Measurements from ENCODE around the gene CTNNA3. TPM values are rescaled to one million over a fixed set of nuclear protein-coding genes. Genes with fewer than 3 reads are reported as not detected.

The CTNNA3 gene
- total and polyA plus RNA-seq, 2 of the 4 experiments (the other 2 are of a cell fraction) = 0.19 to 0.90 TPM

DNA sequence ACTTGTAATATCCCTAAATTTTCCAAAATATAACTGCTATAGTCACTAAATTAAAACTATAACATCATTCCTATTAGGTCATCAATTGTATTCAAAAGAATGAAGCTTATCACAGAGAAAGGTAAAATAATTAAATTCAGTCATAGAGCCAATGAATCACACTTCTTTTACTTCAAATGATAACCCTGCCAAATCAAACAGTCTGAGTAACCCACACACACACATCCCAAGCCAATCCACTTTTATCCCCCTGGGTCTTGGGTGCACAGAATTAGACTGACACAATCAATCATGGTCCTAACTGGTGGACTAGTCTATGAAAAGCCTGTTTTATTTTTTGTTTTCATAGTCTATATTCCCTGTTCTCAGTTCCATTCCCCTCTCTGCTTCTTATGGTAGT is 25.6 kb downstream of the CTNNA3 start:
- Histone ChIP-seq H3K27me3 (ENCODE audit: control insufficient read depth, insufficient read depth, low read length) (no peaks in the 10 kb centered on the region), H2AK9ac (replicated peaks; ENCODE audit: low read depth, low read length, poor library complexity) (no peak overlapping the region), H3K9ac (ENCODE audit: low read depth, low read length) (no peak overlapping the region), H3K56ac (ENCODE audit: extremely low read depth, insufficient read depth, low read length) (no peak overlapping the region), H4K5ac (ENCODE audit: low read depth, low read length) (no peak overlapping the region), H3K14ac (replicated peaks; ENCODE audit: low read depth, low read length) (no peak overlapping the region), H3K9me3 (ENCODE audit: control insufficient read depth, insufficient read depth, low read length) (no peaks in the 10 kb centered on the region), H3K4ac (ENCODE audit: low read depth, low read length) (no peak overlapping the region), H3K9me1 (ENCODE audit: insufficient read depth, low read length) (no peaks in the 10 kb centered on the region), H4K8ac (ENCODE audit: low read depth in 2 of 2, low read length in 2 of 2) (no peak overlapping the region), H2BK5ac (ENCODE audit: low read depth, low read length, poor library complexity, severe bottlenecking) (no peak overlapping the region), H3K18ac (ENCODE audit: low read depth, low read length) (no peak overlapping the region), H3K36me3 (ENCODE audit: control insufficient read depth, insufficient read depth, low read length) (no peaks in the 10 kb centered on the region), H2AFZ (replicated peaks; ENCODE audit: low read length, poor library complexity) (no peak overlapping the region), H4K20me1 (ENCODE audit: insufficient read depth, low read length) (no peaks in the 10 kb centered on the region), H4K91ac (ENCODE audit: insufficient read depth, low read depth, low read length) (no peak overlapping the region), H3K23ac (ENCODE audit: low read depth, low read length) (no peak overlapping the region), H3K79me1 (ENCODE audit: low read depth in 1 of 2, low read length in 2 of 2) (no peaks in the 10 kb centered on the region), H3K4me3 (ENCODE audit: insufficient read depth, low read depth, low read length) (no peak overlapping the region), H3K27ac (ENCODE audit: insufficient read depth, low read length) (no peak overlapping the region), H2AK5ac (ENCODE audit: low read depth, low read length) (no peak overlapping the region), H2BK15ac (ENCODE audit: low read depth, low read length) (no peak overlapping the region), H3K4me1 (ENCODE audit: control insufficient read depth, insufficient read depth, low read length) (no peaks in the 10 kb centered on the region), H2BK20ac (ENCODE audit: low read depth, low read length) (no peak overlapping the region), H2BK120ac (ENCODE audit: low read depth, low read length) (no peak overlapping the region), H3K4me2 (ENCODE audit: low read depth, low read length) (no peak overlapping the region)
- ChIA-PET POLR2A (ENCODE audit: unreplicated experiment) (no interaction called here), CTCF (no interaction called here)
- ATAC-seq (ENCODE audit: low read depth) (no peak), DNase-seq (peak; percentile 16)
- TF ChIP-seq MAFK (IDR thresholded peaks at IDR 0.05; ENCODE audit: low read depth, low read length) (no peak), MXI1 (IDR thresholded peaks at IDR 0.05; ENCODE audit: borderline replicate concordance, low read depth, low read length) (no peak), BHLHE40 (IDR thresholded peaks at IDR 0.05; ENCODE audit: low read depth, low read length) (no peak), RFX5 (IDR thresholded peaks at IDR 0.05; ENCODE audit: low read depth, low read length) (no peak), FOS (IDR thresholded peaks at IDR 0.05; ENCODE audit: low read depth, low read length) (no peak), CHD1 (IDR thresholded peaks at IDR 0.05; ENCODE audit: low read depth, low read length) (no peak), RAD21 (IDR thresholded peaks at IDR 0.05; ENCODE audit: low read length) (no peak), MAZ (IDR thresholded peaks at IDR 0.05; ENCODE audit: borderline replicate concordance, low read depth, low read length) (no peak), POLR2A (IDR thresholded peaks at IDR 0.05; ENCODE audit: low read depth, low read length) (no peak), NFE2L2 (IDR thresholded peaks at IDR 0.05; ENCODE audit: low read depth, low read length) (no peak), RCOR1 (IDR thresholded peaks at IDR 0.05; ENCODE audit: insufficient replicate concordance, low read length) (no peak), CEBPB (IDR thresholded peaks at IDR 0.05; ENCODE audit: low read depth, low read length) (no peak), SMC3 (IDR thresholded peaks at IDR 0.05; ENCODE audit: low read depth, low read length) (no peak)
- TF ChIP-seq, protein P1, sequence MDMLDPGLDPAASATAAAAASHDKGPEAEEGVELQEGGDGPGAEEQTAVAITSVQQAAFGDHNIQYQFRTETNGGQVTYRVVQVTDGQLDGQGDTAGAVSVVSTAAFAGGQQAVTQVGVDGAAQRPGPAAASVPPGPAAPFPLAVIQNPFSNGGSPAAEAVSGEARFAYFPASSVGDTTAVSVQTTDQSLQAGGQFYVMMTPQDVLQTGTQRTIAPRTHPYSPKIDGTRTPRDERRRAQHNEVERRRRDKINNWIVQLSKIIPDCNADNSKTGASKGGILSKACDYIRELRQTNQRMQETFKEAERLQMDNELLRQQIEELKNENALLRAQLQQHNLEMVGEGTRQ (IDR thresholded peaks at IDR 0.05; ENCODE audit: low read depth, low read length) = no peak
- TF ChIP-seq, protein P2, sequence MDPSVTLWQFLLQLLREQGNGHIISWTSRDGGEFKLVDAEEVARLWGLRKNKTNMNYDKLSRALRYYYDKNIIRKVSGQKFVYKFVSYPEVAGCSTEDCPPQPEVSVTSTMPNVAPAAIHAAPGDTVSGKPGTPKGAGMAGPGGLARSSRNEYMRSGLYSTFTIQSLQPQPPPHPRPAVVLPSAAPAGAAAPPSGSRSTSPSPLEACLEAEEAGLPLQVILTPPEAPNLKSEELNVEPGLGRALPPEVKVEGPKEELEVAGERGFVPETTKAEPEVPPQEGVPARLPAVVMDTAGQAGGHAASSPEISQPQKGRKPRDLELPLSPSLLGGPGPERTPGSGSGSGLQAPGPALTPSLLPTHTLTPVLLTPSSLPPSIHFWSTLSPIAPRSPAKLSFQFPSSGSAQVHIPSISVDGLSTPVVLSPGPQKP (IDR thresholded peaks at IDR 0.05; ENCODE audit: borderline replicate concordance, low read depth, low read length) = no peak
- TF ChIP-seq, protein P3, sequence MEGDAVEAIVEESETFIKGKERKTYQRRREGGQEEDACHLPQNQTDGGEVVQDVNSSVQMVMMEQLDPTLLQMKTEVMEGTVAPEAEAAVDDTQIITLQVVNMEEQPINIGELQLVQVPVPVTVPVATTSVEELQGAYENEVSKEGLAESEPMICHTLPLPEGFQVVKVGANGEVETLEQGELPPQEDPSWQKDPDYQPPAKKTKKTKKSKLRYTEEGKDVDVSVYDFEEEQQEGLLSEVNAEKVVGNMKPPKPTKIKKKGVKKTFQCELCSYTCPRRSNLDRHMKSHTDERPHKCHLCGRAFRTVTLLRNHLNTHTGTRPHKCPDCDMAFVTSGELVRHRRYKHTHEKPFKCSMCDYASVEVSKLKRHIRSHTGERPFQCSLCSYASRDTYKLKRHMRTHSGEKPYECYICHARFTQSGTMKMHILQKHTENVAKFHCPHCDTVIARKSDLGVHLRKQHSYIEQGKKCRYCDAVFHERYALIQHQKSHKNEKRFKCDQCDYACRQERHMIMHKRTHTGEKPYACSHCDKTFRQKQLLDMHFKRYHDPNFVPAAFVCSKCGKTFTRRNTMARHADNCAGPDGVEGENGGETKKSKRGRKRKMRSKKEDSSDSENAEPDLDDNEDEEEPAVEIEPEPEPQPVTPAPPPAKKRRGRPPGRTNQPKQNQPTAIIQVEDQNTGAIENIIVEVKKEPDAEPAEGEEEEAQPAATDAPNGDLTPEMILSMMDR (conservative IDR thresholded peaks at IDR 0.05; ENCODE audit: low read depth, low read length) = no peak
- in situ Hi-C loops (cut with MboI; ENCODE audit: low sequenced_read_pairs) (no loop called here), intact Hi-C loops (cut with micrococcal nuclease) (loop anchor here (5.0 kb wide), 1 partner anchor 128 kb away; no protein-coding TSS in a partner anchor), dilution Hi-C loops (cut with HindIII; ENCODE audit: low sequenced_read_pairs, unreplicated experiment) (no loop called here)
- BruUV-seq (replicated peaks) = no TSS peak
